MM.1S (cell line): ENCODE measurements around the gene TENM4.
"Not testable (repeated sequence)": the region's sequence is repeated elsewhere in the genome, so short reads cannot be mapped to it uniquely, and the experiment has no call there.

Experiments used
- DNase-seq: peaks from one replicate; pipeline ENCODE4 v3.0.0-alpha.2; 2015
- H2AFZ ChIP-seq: fragments of 300-600 bp; sonication (generic); 2 replicates; pipeline ENCODE4 v1.6.0; 2016; ENCODE audit warnings: antibody characterized with exemption, low read length
- H3F3A ChIP-seq: fragments of 300-600 bp; sonication (generic); 2 replicates; pipeline ENCODE4 v1.6.1; 2016; ENCODE audit warnings: mild to moderate bottlenecking, antibody characterized with exemption, low read length, moderate library complexity, mixed read lengths; ENCODE audit not compliant: insufficient read depth
- H3K27ac ChIP-seq: fragments of 300-600 bp; sonication (generic); 2 replicates; pipeline ENCODE4 v1.5.1; 2016; ENCODE audit warnings: mild to moderate bottlenecking, low read length
- H3K27me3 ChIP-seq: fragments of 300-600 bp; sonication (generic); replicated peaks from 2 replicates; pipeline ENCODE4 v1.6.0; 2016; ENCODE audit warnings: low read length; ENCODE audit not compliant: insufficient read depth
- H3K36me3 ChIP-seq: fragments of 300-600 bp; sonication (generic); replicated peaks from 2 replicates; pipeline ENCODE4 v1.6.1; 2016; ENCODE audit warnings: mild to moderate bottlenecking, low read length, mixed read lengths; ENCODE audit not compliant: insufficient read depth
- H3K4me1 ChIP-seq: fragments of 300-600 bp; sonication (generic); 2 replicates; pipeline ENCODE4 v1.6.1; 2016; ENCODE audit warnings: low read length, mixed read lengths
- H3K4me2 ChIP-seq: fragments of 300-600 bp; sonication (generic); 2 replicates; pipeline ENCODE4 v1.6.0; 2016; ENCODE audit warnings: low read depth, low read length
- H3K4me3 ChIP-seq: fragments of 300-600 bp; sonication (generic); 2 replicates; pipeline ENCODE4 v1.5.1; 2016; ENCODE audit warnings: low read length, mixed read lengths
- H3K79me2 ChIP-seq: fragments of 300-600 bp; sonication (generic); 2 replicates; pipeline ENCODE4 v1.6.1; 2016; ENCODE audit warnings: mixed run types, low read length, mixed read lengths
- H3K9ac ChIP-seq: fragments of 300-600 bp; sonication (generic); 2 replicates; pipeline ENCODE4 v1.6.1; 2016; ENCODE audit warnings: low read length, mixed read lengths
- H3K9me2 ChIP-seq: fragments of 300-600 bp; sonication (generic); replicated peaks from 2 replicates; pipeline ENCODE4 v1.6.1; 2016; ENCODE audit warnings: mild to moderate bottlenecking, low read length, mixed read lengths; ENCODE audit not compliant: insufficient read depth
- H3K9me3 ChIP-seq: fragments of 300-600 bp; sonication (generic); replicated peaks from 2 replicates; pipeline ENCODE4 v1.6.1; 2016; ENCODE audit warnings: mild to moderate bottlenecking, low read length, mixed read lengths; ENCODE audit not compliant: insufficient read depth
- H4K20me1 ChIP-seq: fragments of 300-600 bp; sonication (generic); 2 replicates; pipeline ENCODE4 v1.6.1; 2016; ENCODE audit warnings: mild to moderate bottlenecking, low read length, moderate library complexity, mixed read lengths; ENCODE audit not compliant: insufficient read depth
- CTCF ChIP-seq: fragments of 300-600 bp; sonication (generic); IDR thresholded peaks from 2 replicates; pipeline ENCODE4 v1.5.1; 2016; ENCODE audit warnings: antibody characterized with exemption, low read length, mixed read lengths
- EZH2 ChIP-seq: fragments of 300-600 bp; sonication (generic); optimal IDR thresholded peaks from 2 replicates; pipeline ENCODE3; 2017; ENCODE audit warnings: low read depth, mild to moderate bottlenecking, antibody characterized with exemption, low read length, mixed read lengths
- EZH2phosphoT487 ChIP-seq: fragments of 300-600 bp; sonication (generic); IDR thresholded peaks from 2 replicates; pipeline ENCODE4 v1.6.1; 2018; ENCODE audit warnings: antibody characterized with exemption, low read length

TENM4 gene

DNA sequence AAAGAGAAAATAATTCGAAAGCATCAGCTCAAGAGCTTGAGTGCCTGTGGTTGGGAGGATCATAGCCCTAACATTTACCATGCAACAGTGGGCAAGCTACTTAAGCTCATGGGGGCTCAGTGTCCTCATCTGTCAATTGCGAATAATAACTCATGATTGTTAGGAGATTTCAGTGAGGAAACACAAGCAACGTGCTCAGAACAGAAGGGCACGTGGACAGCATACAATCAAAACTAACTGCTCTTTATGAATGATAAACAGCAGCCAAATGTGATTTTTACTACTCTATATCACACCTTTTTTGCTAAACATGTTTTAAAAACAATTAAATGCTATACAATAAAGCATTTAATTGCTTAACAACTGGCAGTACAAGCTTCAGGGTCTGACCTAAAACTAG lies 556.1 kb downstream of the TENM4 start:
- Histone ChIP-seq H3K9ac (no peak overlapping the region), H3K36me3 (no peaks in the 10 kb centered on the region), H3K9me3 (no peaks in the 10 kb centered on the region), H4K20me1 (no peaks in the 10 kb centered on the region), H3K27ac (no peak overlapping the region), H3K79me2 (no peaks in the 10 kb centered on the region), H3K9me2 (no peaks in the 10 kb centered on the region), H2AFZ (no peak overlapping the region), H3K4me1 (no peaks in the 10 kb centered on the region), H3K27me3 (no peaks in the 10 kb centered on the region), H3K4me3 (no peak overlapping the region), H3F3A (no peaks in the 10 kb centered on the region), H3K4me2 (no peak overlapping the region)
- TF ChIP-seq EZH2 (no peak), EZH2phosphoT487 (no peak), CTCF (no peak)
- DNase-seq: no peak

DNA sequence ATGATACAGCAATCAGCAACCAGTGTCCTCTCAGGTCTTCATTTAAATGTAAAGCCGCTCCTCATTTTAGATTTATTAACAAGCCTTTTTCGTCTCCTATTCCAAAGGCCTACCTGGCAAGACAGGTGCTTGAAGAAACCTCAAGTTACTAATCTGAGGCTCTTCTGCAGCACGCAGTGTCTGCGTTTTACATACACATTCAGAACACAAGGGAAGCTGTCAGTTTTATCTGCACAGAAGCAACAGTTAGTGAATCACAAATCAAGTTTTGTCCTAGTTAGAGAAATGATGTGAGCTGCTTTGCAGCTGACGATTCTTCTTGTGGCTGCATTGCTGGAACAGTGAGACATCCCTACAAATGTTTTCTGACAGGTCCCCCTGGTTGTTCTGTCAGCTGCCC lies 557.3 kb downstream of the TENM4 start:
- H3K9me2 ChIP-seq: no peaks in the 10 kb centered on the region
- no peak overlapping the region for H3K27ac ChIP-seq
- DNase-seq: no peak
- no peaks in the 10 kb centered on the region for H3K79me2 ChIP-seq
- no peaks in the 10 kb centered on the region for H3K4me1 ChIP-seq
- H3K9ac ChIP-seq: no peak overlapping the region
- no peak overlapping the region for H3K4me3 ChIP-seq
- H3F3A ChIP-seq: no peaks in the 10 kb centered on the region
- H2AFZ ChIP-seq: no peak overlapping the region
- no peaks in the 10 kb centered on the region for H4K20me1 ChIP-seq
- no peak overlapping the region for H3K4me2 ChIP-seq
- no peak for TF ChIP-seq EZH2
- no peak for TF ChIP-seq EZH2phosphoT487
- no peak for TF ChIP-seq CTCF
- no peaks in the 10 kb centered on the region for H3K27me3 ChIP-seq
- no peaks in the 10 kb centered on the region for H3K36me3 ChIP-seq
- H3K9me3 ChIP-seq: no peaks in the 10 kb centered on the region

DNA sequence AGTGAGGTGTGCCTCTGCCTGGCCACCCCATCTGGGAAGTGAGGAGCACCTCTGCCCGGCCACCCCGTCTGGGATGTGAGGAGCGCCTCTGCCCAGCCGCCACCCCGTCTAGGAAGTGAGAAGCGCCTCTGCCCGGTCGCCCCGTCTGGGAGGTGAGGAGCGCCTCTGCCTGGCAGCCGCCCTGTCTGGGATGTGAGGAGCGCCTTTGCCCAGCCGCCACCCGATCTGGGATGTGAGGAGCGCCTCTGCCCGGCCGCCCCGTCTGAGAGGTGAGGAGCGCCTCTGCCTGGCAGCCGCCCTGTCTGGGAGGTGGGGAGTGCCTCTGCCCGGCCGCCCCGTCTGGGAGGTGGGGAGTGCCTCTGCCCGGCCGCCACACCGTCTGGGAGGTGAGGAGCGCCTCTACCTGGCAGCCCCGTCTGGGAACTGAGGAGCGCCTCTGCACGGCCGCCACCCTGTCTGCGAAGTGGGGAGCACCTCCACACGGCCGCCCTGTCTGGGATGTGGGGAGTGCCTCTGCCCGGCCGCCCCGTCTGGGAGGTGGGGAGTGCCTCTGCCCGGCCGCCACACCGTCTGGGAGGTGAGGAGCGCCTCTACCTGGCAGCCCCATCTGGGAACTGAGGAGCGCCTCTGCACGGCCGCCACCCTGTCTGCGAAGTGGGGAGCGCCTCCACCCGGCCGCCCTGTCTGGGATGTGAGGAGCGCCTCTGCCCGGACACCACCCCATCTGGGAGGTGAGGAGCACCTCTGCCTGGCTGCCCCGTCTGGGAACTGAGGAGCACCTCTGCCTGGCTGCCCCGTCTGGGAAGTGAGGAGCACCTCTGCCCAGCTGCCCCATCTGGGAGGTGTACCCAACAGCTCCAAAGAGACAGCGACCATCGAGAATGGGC lies 561.5 kb downstream of the TENM4 start:
- not testable (repeated sequence) for H4K20me1 ChIP-seq, H3K27me3 ChIP-seq, H3K9me2 ChIP-seq, H3F3A ChIP-seq, H3K4me2 ChIP-seq, H3K36me3 ChIP-seq, H3K4me3 ChIP-seq, H3K4me1 ChIP-seq, DNase-seq, H3K27ac ChIP-seq, H3K79me2 ChIP-seq, H3K9ac ChIP-seq, H2AFZ ChIP-seq, H3K9me3 ChIP-seq

DNA sequence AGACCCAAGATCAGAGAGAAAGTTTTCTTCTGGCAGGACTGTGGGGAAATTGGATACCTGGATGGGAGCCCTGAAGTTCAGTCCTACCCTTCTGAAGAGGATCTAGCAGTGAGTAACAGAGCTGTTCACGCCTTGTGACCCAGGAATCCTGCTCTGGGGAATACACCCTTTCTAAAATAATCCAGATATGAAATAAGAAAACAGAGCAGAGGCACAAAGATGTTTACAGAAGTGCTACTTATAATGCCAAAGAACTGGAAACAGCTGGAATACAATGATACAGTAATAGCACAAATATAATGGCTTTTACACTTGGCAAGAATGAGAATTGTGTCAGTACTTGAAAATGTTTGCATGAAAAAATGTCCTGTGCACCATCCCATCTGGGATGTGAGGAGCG lies 562.2 kb downstream of the TENM4 start:
- H3F3A ChIP-seq: no peaks in the 10 kb centered on the region
- peaks cover 6% of the 10 kb centered on the region for H3K4me1 ChIP-seq
- no peak overlapping the region for H3K27ac ChIP-seq
- H3K79me2 ChIP-seq: no peaks in the 10 kb centered on the region
- no peaks in the 10 kb centered on the region for H3K9me2 ChIP-seq
- no peak overlapping the region for H2AFZ ChIP-seq
- H3K4me3 ChIP-seq: no peak overlapping the region
- DNase-seq: no peak
- TF ChIP-seq EZH2 (no peak), EZH2phosphoT487 (no peak), CTCF (no peak)
- H3K36me3 ChIP-seq: no peaks in the 10 kb centered on the region
- H3K4me2 ChIP-seq: no peak overlapping the region
- no peak overlapping the region for H3K9ac ChIP-seq
- no peaks in the 10 kb centered on the region for H3K9me3 ChIP-seq
- no peaks in the 10 kb centered on the region for H4K20me1 ChIP-seq
- no peaks in the 10 kb centered on the region for H3K27me3 ChIP-seq
